Measurements from ENCODE around the gene CDKN2AIPNL. TPM values are rescaled to one million over a fixed set of nuclear protein-coding genes. Genes with fewer than 3 reads are reported as not detected.
"Not testable (repeated sequence)": the region's sequence is repeated elsewhere in the genome, so short reads cannot be mapped to it uniquely, and the experiment has no call there.

The CDKN2AIPNL gene
- total RNA-seq, 1 donor from 2014 or later: 35.6 TPM

DNA sequence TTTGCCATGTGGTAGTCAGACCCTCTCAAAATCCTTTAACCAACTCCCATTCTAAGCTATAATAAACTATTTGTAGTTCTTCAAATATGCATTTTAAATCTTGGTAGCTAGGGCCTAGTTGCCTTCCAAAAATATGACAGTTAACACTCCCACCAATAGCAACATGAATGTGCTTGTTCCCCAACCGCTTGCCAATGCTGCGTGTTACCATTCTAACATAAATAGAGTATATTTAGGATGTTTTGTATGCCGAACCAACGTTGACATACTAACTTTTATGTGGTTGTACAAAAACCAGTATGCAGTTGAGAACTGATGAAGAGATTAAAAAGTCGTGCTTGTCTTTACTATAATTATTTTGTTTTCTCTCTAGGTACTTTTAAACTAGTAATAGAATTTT lies 31.3 kb downstream of the CDKN2AIPNL start:
- H3K27me3 Mint-ChIP-seq (ENCODE audit: insufficient read depth): no peaks in the 10 kb centered on the region
- intact Hi-C loops (cut with micrococcal nuclease): no loop called here
- DNase-seq (ENCODE audit: low spot score): no peak
- peaks cover 43% of the 10 kb centered on the region for H3K36me3 Mint-ChIP-seq (ENCODE audit: low read depth)
- H3K27ac Mint-ChIP-seq: peak overlapping the region; percentile 48
- H3K4me3 Mint-ChIP-seq: no peak overlapping the region
- H3K9me3 Mint-ChIP-seq: no peaks in the 10 kb centered on the region
- peaks cover 48% of the 10 kb centered on the region for H3K4me1 Mint-ChIP-seq (ENCODE audit: low read depth)

DNA sequence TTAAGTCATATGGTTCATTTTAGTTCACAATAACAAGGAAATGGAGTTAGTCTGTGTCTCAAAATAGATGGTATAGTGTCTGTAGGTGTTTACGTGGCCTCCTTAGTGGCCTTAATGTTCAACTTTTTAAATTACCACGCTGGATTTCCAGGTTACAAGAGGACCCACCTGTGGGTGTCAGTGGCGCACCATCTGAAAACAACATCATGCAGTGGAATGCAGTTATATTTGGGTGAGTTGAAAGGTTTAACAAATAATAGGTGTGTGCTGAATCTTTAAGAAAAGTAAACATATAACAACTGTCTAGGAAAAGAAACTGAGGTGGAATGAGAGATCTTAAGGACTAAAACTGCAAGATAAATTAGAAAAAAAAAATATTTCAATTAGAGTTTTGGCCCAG lies 37.4 kb downstream of the CDKN2AIPNL start:
- no peak overlapping the region for H3K27ac Mint-ChIP-seq
- H3K9me3 Mint-ChIP-seq: no peaks in the 10 kb centered on the region
- peak overlapping the region; percentile 22 for H3K4me3 Mint-ChIP-seq
- no peak for DNase-seq (ENCODE audit: low spot score)
- peaks cover 41% of the 10 kb centered on the region for H3K36me3 Mint-ChIP-seq (ENCODE audit: low read depth)
- peaks cover 68% of the 10 kb centered on the region for H3K4me1 Mint-ChIP-seq (ENCODE audit: low read depth)
- peaks cover 2% of the 10 kb centered on the region for H3K27me3 Mint-ChIP-seq (ENCODE audit: insufficient read depth)
- intact Hi-C loops (cut with micrococcal nuclease): loop anchor here (5.0 kb wide), 1 partner anchor 72 kb away; no protein-coding TSS in a partner anchor

DNA sequence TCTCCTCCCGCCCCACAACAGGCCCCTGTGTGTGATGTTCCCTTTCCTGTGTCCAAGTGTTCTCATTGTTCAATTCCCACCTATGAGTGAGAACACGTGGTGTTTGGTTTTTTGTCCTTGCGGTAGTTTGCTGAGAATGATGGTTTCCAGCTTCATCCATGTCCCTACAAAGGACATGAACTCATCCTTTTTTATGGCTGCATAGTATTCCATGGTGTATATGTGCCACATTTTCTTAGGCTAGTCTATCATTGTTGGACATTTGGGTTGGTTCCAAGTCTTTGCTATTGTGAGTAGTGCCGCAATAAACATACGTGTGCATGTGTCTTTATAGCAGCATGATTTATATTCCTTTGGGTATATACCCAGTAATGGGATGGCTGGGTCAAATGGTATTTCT lies 38.0 kb downstream of the CDKN2AIPNL start:
- H3K27me3 Mint-ChIP-seq (ENCODE audit: insufficient read depth); DNase-seq (ENCODE audit: low spot score); H3K27ac Mint-ChIP-seq; H3K9me3 Mint-ChIP-seq: not testable (repeated sequence)
- intact Hi-C loops (cut with micrococcal nuclease): loop anchor here (5.0 kb wide), 1 partner anchor 71 kb away; no protein-coding TSS in a partner anchor
- Mint-ChIP-seq H3K4me1 (ENCODE audit: low read depth) (peaks cover 63% of the 10 kb centered on the region), H3K4me3 (peak overlapping the region; percentile 67), H3K36me3 (ENCODE audit: low read depth) (peaks cover 35% of the 10 kb centered on the region)

DNA sequence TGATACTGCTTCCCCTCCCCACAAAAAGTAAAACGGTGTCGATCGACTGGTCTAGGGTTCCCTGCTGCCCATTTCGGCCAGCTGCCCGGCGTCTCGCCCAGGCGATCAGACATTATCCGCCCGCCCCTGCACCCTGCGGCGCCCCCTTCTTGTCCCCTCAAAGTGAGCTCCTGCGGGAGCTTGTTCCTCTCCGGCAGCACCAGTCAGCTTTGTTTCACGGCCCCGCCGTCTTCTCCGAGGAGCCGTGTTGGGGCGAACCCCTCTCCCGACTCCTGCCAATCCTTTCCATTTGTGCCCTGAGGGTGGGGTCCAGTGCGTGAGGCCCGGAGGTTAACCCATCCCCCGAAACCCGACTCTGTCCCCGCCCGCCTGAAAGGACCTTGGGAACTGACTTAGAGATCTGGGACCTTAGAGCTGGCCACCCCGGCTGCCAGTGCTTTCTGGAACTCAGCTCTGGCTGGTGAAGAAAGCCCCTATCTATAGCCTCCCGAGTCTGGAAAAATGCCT lies 39.8 kb downstream of the CDKN2AIPNL start:
- intact Hi-C loops (cut with micrococcal nuclease): loop anchor here (1.0 to 5.0 kb wide), 15 partner anchors 39 to 533 kb away; partner anchors contain the start of genes CAMLG, CDKN2AIPNL, DDX46 and PCBD2
- H3K4me3 Mint-ChIP-seq: peak overlapping the region; percentile 99
- peaks cover 2% of the 10 kb centered on the region for H3K27me3 Mint-ChIP-seq (ENCODE audit: insufficient read depth)
- H3K4me1 Mint-ChIP-seq (ENCODE audit: low read depth): peaks cover 62% of the 10 kb centered on the region
- H3K9me3 Mint-ChIP-seq: peaks cover 7% of the 10 kb centered on the region
- peak overlapping the region; percentile 97 for H3K27ac Mint-ChIP-seq
- peaks cover 28% of the 10 kb centered on the region for H3K36me3 Mint-ChIP-seq (ENCODE audit: low read depth)
- DNase-seq (ENCODE audit: low spot score): peak; percentile 28

DNA sequence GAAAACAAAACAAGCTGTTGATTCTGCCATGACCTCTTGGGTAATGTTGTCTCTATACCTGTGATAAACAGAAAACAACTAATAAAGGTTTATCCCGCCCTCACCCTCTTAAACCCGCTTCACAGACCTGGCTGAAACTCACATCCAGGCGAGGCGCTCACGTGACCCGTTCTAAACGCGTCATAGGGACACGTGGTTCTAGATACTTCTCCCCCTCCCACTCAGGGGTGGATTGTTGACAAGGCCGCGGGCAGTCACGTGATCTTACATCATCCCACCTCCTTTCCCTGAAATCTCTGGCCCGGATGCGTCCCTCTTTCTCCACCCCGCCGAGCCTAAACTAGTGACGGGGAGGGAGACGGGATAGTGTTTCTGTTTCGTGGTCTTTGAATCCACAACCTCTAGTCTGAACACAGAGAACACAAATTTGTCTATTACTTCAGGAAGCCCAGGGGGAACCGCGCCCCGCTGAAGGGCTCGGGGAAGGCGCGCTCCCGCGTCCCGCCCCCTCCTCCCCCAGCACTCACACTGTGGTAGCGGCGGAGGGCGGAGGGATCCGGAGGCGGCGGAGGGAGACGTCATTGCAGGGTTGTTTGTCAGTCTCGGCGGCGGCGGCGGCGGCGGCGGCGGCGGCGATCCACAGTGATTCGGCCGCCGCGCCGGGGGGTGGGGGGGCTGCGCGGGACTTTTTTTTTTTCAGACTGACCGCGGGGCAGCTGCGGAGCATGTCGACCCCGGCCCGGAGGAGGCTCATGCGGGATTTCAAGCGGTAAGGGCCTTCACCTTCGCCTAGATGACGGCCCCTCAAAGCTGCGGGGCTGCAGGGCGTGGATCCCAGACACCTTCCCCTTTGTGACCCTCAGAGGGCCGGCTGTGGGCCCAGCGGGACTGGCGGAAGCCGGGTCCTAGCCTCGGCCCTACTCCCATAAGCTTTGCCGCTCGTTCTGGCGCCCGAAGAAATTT lies 40.5 kb downstream of the CDKN2AIPNL start, which contains the start of gene UBE2B:
UBE2B (plus strand) TSS at position 699 of the 963 bp plus-strand sequence; CDS start at position 726, 27 bp downstream.
- intact Hi-C loops (cut with micrococcal nuclease): loop anchor here (1.0 to 5.0 kb wide), 14 partner anchors 69 to 534 kb away; partner anchors contain the start of genes CAMLG, DDX46, PCBD2 and PPP2CA
- peaks cover 2% of the 10 kb centered on the region for H3K27me3 Mint-ChIP-seq (ENCODE audit: insufficient read depth)
- H3K4me3 Mint-ChIP-seq: peak within 1 kb of the TSS; percentile 99
- peaks cover 66% of the 10 kb centered on the region for H3K4me1 Mint-ChIP-seq (ENCODE audit: low read depth)
- peak within 1 kb of the TSS; percentile 97 for H3K27ac Mint-ChIP-seq
- peaks cover 8% of the 10 kb centered on the region for H3K9me3 Mint-ChIP-seq
- DNase-seq (ENCODE audit: low spot score): peak; percentile 95
- peaks cover 30% of the 10 kb centered on the region for H3K36me3 Mint-ChIP-seq (ENCODE audit: low read depth)

DNA sequence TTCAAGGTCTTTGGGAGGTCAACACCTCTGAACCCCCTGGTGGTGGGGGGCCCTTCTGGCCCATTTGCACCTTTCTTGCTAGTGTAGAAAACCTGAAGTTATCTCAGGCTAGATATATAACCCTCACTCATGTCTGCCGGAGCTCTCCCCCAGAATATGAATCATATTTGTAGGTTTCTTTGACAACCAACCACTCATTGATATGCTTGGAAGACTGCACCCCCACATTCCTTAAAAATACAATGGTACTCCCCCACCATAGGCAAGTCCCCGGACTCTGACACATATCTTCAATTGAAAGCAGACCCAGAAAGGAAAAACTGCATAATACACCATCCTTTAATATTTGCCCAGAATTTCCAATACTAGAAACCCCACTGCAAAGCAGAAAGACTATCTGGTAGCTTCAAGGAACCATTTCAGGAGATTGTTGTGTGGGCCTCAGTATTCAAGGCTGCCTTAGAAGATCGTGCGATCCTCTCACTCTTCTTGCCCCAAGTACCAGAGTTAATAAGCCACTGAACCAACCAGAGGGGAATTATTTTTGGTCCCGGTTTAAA lies 41.3 kb downstream of the CDKN2AIPNL start:
- Mint-ChIP-seq H3K4me3 (peak overlapping the region; percentile 99), H3K4me1 (ENCODE audit: low read depth) (peaks cover 66% of the 10 kb centered on the region), H3K9me3 (peaks cover 8% of the 10 kb centered on the region), H3K27me3 (ENCODE audit: insufficient read depth) (peaks cover 2% of the 10 kb centered on the region), H3K36me3 (ENCODE audit: low read depth) (peaks cover 27% of the 10 kb centered on the region), H3K27ac (peak overlapping the region; percentile 97)
- DNase-seq (ENCODE audit: low spot score): no peak
- intact Hi-C loops (cut with micrococcal nuclease): loop anchor here (2.0 to 5.0 kb wide), 5 partner anchors 68 to 534 kb away; partner anchors contain the start of gene PCBD2

DNA sequence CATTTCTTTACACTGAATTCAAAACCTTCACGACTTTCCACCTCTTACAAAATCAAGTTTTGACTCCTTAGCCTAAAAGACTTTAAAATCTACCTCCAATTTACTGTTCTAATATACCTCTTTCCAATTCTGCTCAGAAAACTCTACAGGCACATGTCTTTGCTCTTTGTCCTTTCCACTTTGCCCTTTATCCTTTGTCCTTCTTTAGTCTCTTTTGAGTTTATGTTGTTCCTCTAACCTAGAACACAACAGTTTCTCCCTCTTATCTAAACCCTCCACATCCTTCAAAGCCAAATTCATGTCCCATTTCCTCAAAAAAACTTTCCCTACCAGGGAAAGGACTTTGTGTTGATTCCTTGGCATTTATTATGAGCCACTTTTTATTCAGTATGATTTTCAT lies 46.1 kb downstream of the CDKN2AIPNL start:
- H3K27me3 Mint-ChIP-seq (ENCODE audit: insufficient read depth): no peaks in the 10 kb centered on the region
- H3K4me1 Mint-ChIP-seq (ENCODE audit: low read depth): peaks cover 31% of the 10 kb centered on the region
- peaks cover 8% of the 10 kb centered on the region for H3K9me3 Mint-ChIP-seq
- peak overlapping the region; percentile 2 for H3K27ac Mint-ChIP-seq
- H3K36me3 Mint-ChIP-seq (ENCODE audit: low read depth): peaks cover 8% of the 10 kb centered on the region
- no peak for DNase-seq (ENCODE audit: low spot score)
- H3K4me3 Mint-ChIP-seq: peak overlapping the region; percentile 0
- intact Hi-C loops (cut with micrococcal nuclease): loop anchor here (1.0 to 5.0 kb wide), 3 partner anchors 46 to 1032 kb away; partner anchors contain the start of genes CDKN2AIPNL, MACROH2A1 and SAR1B

DNA sequence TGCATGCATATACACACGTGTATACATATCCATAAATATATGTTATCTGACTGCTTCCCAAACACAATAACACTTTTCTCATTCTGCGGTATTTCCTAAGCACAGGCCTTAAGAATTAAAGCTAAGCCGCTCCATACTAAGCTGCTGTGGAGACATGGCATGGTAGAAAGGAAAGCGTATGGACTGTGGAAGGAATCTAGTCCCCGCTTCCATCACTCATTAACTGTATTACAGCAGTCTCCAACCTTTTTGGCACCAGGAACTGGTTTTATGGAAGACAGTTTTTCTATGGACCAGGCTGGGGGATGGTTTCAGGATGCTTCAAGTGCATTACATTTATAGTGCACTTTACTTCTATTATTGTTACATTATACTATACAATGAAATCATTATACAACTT lies 56.0 kb downstream of the CDKN2AIPNL start:
- Mint-ChIP-seq H3K9me3 (no peaks in the 10 kb centered on the region), H3K27ac (no peak overlapping the region), H3K4me1 (ENCODE audit: low read depth) (no peaks in the 10 kb centered on the region), H3K27me3 (ENCODE audit: insufficient read depth) (no peaks in the 10 kb centered on the region), H3K36me3 (ENCODE audit: low read depth) (peaks cover 3% of the 10 kb centered on the region), H3K4me3 (no peak overlapping the region)
- intact Hi-C loops (cut with micrococcal nuclease): no loop called here
- DNase-seq (ENCODE audit: low spot score): no peak

Other genes starting within 250 kb of the CDKN2AIPNL start
- gene SKP1, start 234.9 kb downstream of the CDKN2AIPNL start, total RNA-seq: 259 and 265 TPM in 2 replicates
- gene PPP2CA, start 185.8 kb downstream of the CDKN2AIPNL start, total RNA-seq: 181 and 183 TPM in 2 replicates
- gene CDKL3, start 44.7 kb downstream of the CDKN2AIPNL start, total RNA-seq: 0.67 and 1.5 TPM in 2 replicates
- 98.9 and 108 TPM in 2 replicates for gene UBE2B, start 40.3 kb downstream of the CDKN2AIPNL start, total RNA-seq
- gene JADE2, start 113.8 kb upstream of the CDKN2AIPNL start, total RNA-seq: 70.2 and 74.3 TPM in 2 replicates
- gene SAR1B, start 220.9 kb upstream of the CDKN2AIPNL start, total RNA-seq: 49.1 and 49.8 TPM in 2 replicates
- gene SEC24A, start 236.9 kb upstream of the CDKN2AIPNL start, total RNA-seq: 26.5 and 27.2 TPM in 2 replicates